ENCODE results near the gene OR52N1. TPM values are rescaled to one million over a fixed set of nuclear protein-coding genes. Genes with fewer than 3 reads are reported as not detected.

Gene OR52N1
- total and polyA plus RNA-seq, 2 donors (not counting 3 experiments of a cell fraction or from before 2014, with no cell fraction given) = not detected

DNA sequence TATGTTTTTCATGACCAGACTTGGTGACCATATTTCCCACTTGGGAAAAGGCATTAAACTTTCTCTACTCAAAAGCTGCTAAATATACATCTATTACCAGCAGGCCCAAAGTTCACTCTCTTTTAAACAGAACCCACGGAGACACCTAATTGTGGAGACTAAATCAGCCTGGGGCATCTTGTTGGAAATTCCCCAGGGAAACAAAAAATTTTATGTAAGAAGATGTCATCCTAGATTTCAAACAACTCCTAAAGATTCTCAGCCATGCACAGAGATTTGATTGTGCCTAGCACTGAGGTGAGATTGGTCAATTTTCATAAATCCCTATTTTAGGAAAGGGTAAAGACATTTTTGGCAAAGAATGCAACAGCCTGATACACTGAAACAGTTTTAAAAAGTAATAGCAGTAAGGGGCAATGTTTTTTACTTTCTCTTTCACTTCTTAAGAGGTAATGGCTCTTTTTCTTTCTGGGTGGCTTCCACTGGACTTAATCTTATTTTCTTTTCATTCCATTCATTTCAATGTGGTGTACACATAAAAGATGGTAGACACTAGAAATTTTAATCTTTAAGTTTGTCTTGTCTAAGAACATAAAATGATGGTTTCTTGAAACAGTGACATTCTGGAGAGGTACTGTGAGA, 27.3 kb upstream of the OR52N1 start:
- Histone ChIP-seq H4K20me1 (replicated peaks; ENCODE audit: control insufficient read depth, extremely low read depth, insufficient read depth, low read length) (no peaks in the 10 kb centered on the region), H3K4me3 (replicated peaks in 1 of 3; ENCODE audit: insufficient read depth in 1 of 3, low read depth in 1 of 3, low read length in 3 of 3) (no peak overlapping the region), H3K79me2 (ENCODE audit: control insufficient read depth, insufficient read depth, low read length) (no peaks in the 10 kb centered on the region), H3K4me2 (ENCODE audit: insufficient read depth, low read length) (no peak overlapping the region), H3K9me1 (replicated peaks; ENCODE audit: control insufficient read depth, extremely low read depth, insufficient read depth, low read length) (no peaks in the 10 kb centered on the region), H2AFZ (ENCODE audit: low read depth, low read length) (no peak overlapping the region), H3K27me3 (ENCODE audit: control insufficient read depth in 2 of 2, insufficient read depth in 2 of 2, low read length in 2 of 2) (no peaks in the 10 kb centered on the region), H3K9me3 (replicated peaks; ENCODE audit: control insufficient read depth, insufficient read depth, low read length) (no peaks in the 10 kb centered on the region), H3K9ac (replicated peaks; ENCODE audit: extremely low read depth, insufficient read depth, low read length) (no peak overlapping the region), H3K27ac (ENCODE audit: insufficient read depth, low read depth, low read length) (no peak overlapping the region), H3K4me1 (ENCODE audit: control insufficient read depth, extremely low read depth, insufficient read depth, low read length) (no peaks in the 10 kb centered on the region), H3K36me3 (ENCODE audit: control insufficient read depth in 2 of 2, extremely low read depth in 1 of 2, insufficient read depth in 2 of 2, low read length in 2 of 2) (no peaks in the 10 kb centered on the region)
- no peak for FAIRE-seq
- dilution Hi-C loops (cut with MboI; ENCODE audit: extremely low pct_ligation_motif_present, low sequenced_read_pairs) = no loop called here
- POLR2A ChIA-PET = no interaction called here
- DNase-seq (ENCODE audit: low read depth, low spot score) = peak; percentile 11
- BruUV-seq (replicated peaks) = no TSS peak
- TF ChIP-seq, protein P1, sequence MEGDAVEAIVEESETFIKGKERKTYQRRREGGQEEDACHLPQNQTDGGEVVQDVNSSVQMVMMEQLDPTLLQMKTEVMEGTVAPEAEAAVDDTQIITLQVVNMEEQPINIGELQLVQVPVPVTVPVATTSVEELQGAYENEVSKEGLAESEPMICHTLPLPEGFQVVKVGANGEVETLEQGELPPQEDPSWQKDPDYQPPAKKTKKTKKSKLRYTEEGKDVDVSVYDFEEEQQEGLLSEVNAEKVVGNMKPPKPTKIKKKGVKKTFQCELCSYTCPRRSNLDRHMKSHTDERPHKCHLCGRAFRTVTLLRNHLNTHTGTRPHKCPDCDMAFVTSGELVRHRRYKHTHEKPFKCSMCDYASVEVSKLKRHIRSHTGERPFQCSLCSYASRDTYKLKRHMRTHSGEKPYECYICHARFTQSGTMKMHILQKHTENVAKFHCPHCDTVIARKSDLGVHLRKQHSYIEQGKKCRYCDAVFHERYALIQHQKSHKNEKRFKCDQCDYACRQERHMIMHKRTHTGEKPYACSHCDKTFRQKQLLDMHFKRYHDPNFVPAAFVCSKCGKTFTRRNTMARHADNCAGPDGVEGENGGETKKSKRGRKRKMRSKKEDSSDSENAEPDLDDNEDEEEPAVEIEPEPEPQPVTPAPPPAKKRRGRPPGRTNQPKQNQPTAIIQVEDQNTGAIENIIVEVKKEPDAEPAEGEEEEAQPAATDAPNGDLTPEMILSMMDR (IDR thresholded peaks at IDR 0.05; ENCODE audit: extremely low read depth in 1 of 2, insufficient read depth in 1 of 2, low read depth in 1 of 2, low read length in 2 of 2) = no peak
- TF ChIP-seq FOS (IDR thresholded peaks at IDR 0.05; ENCODE audit: borderline replicate concordance, insufficient read depth, low read length) (no peak), EZH2 (IDR thresholded peaks at IDR 0.05; ENCODE audit: borderline replicate concordance, low read depth, low read length, severe bottlenecking) (no peak), MYC (IDR thresholded peaks at IDR 0.05; ENCODE audit: low read depth, low read length) (no peak), POLR2A (IDR thresholded peaks at IDR 0.05; ENCODE audit: low read depth, low read length) (no peak), POLR2AphosphoS5 (IDR thresholded peaks at IDR 0.05; ENCODE audit: insufficient read depth, low read depth, low read length) (no peak), GATA2 (IDR thresholded peaks at IDR 0.05; ENCODE audit: insufficient read depth, insufficient read length, low read depth, low read length) (no peak)
- TF ChIP-seq, protein P2, sequence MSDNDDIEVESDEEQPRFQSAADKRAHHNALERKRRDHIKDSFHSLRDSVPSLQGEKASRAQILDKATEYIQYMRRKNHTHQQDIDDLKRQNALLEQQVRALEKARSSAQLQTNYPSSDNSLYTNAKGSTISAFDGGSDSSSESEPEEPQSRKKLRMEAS (IDR thresholded peaks at IDR 0.05; ENCODE audit: insufficient read depth, insufficient read length) = no peak
- CTCF ChIA-PET = no interaction called here
- intact Hi-C loops (cut with micrococcal nuclease) = no loop called here
